HEK293 (cell line): ENCODE measurements around the gene EPN1.

ENCODE experiments used
- CTCF ChIA-PET: fragments of 350-600 bp; formaldehyde crosslinking; extraction: SDS; loops from one replicate; lab custom pipeline; 2021; ENCODE audit warnings: antibody characterized with exemption; lab: Yijun Ruan, JAX
- POLR2A ChIA-PET: fragments of 300-600 bp; formaldehyde crosslinking; extraction: SDS; loops from one replicate; lab custom pipeline; 2020; ENCODE audit warnings: antibody characterized with exemption, inconsistent platforms; lab: Yijun Ruan, JAX
- H3K27ac ChIP-seq: fragments of 200-500 bp; sonication (Bioruptor generic); 2 replicates; pipeline ENCODE4 v1.5.1; 2014; ENCODE audit warnings: low read depth, low read length, control low read depth, inconsistent platforms; ENCODE audit errors: extremely low read depth
- H3K36me3 ChIP-seq, 2 experiments: fragments of 200-500 bp in 1 of 2; sonication (Bioruptor generic) in 1 of 2; 1 replicate in 1 of 2; 2 replicates in 1 of 2; pipeline ENCODE4 v1.5.1; 2014 to 2017; ENCODE audit warnings: inconsistent platforms in 2 of 2, low read length in 2 of 2; ENCODE audit not compliant: control insufficient read depth in 2 of 2, insufficient read depth in 1 of 2
- H3K4me1 ChIP-seq: fragments of 200-500 bp; sonication (Bioruptor generic); 2 replicates; pipeline ENCODE4 v1.5.1; 2014; ENCODE audit warnings: mild to moderate bottlenecking, low read length, inconsistent platforms; ENCODE audit not compliant: control insufficient read depth, insufficient read depth
- H3K4me3 ChIP-seq: 2 replicates; pipeline ENCODE4 v1.5.1; 2011; ENCODE audit warnings: low read depth, mild to moderate bottlenecking, control low read depth, low read length, moderate library complexity
- H3K9me3 ChIP-seq: fragments of 200-500 bp; sonication (Bioruptor generic); 2 replicates; pipeline ENCODE4 v1.5.1; 2014; ENCODE audit warnings: low read depth, low read length, inconsistent platforms; ENCODE audit not compliant: control insufficient read depth, insufficient read depth
- GLIS2 ChIP-seq: fragments of 450-650 bp; formaldehyde crosslinking; IDR thresholded peaks from 2 replicates; pipeline ENCODE4 v1.5.1; 2016; ENCODE audit warnings: missing biosample characterization, missing genetic modification characterization
- HOXA7 ChIP-seq: sonication (generic); formaldehyde crosslinking; IDR thresholded peaks from 2 replicates; pipeline ENCODE4 v1.8.1; 2022; ENCODE audit warnings: missing genetic modification reagents, borderline replicate concordance
- HOXD13 ChIP-seq: sonication (generic); formaldehyde crosslinking; IDR thresholded peaks from 2 replicates; pipeline ENCODE4 v1.8.0; 2022; ENCODE audit warnings: missing genetic modification reagents, borderline replicate concordance
- KLF16 ChIP-seq: fragments of 450-650 bp; formaldehyde crosslinking; IDR thresholded peaks from 2 replicates; pipeline ENCODE4 v1.5.1; 2017; ENCODE audit warnings: missing biosample characterization, missing genetic modification characterization
- MYNN ChIP-seq: fragments of 450-650 bp; formaldehyde crosslinking; IDR thresholded peaks from 2 replicates; pipeline ENCODE4 v1.5.1; 2016; ENCODE audit warnings: missing biosample characterization, missing genetic modification characterization, borderline replicate concordance
- SALL2 ChIP-seq: fragments of 450-650 bp; formaldehyde crosslinking; IDR thresholded peaks from 2 replicates; pipeline ENCODE4 v1.5.0; 2017; ENCODE audit warnings: missing biosample characterization, mild to moderate bottlenecking, missing genetic modification characterization, borderline replicate concordance
- ZNF221 ChIP-seq: fragments of 450-650 bp; formaldehyde crosslinking; IDR thresholded peaks from 2 replicates; pipeline ENCODE4 v1.5.1; 2017; ENCODE audit warnings: missing biosample characterization, missing genetic modification characterization, borderline replicate concordance
- ZNF423 ChIP-seq: fragments of 450-650 bp; formaldehyde crosslinking; IDR thresholded peaks from 2 replicates; pipeline ENCODE4 v1.5.1; 2016; ENCODE audit warnings: missing biosample characterization, missing genetic modification characterization
- ZNF548 ChIP-seq: fragments of 450-650 bp; formaldehyde crosslinking; IDR thresholded peaks from 2 replicates; pipeline ENCODE4 v1.5.1; 2016; ENCODE audit warnings: missing biosample characterization, missing genetic modification characterization
- ZNF555 ChIP-seq: fragments of 450-650 bp; formaldehyde crosslinking; conservative IDR thresholded peaks from 2 replicates; pipeline ENCODE4 v1.5.1; 2017; ENCODE audit warnings: missing biosample characterization, mild to moderate bottlenecking, missing genetic modification characterization, inconsistent platforms
- ZNF561 ChIP-seq: fragments of 450-650 bp; IDR thresholded peaks from 2 replicates; pipeline ENCODE4 v1.5.1; 2018; ENCODE audit warnings: missing biosample characterization, missing genetic modification characterization, borderline replicate concordance
- ZNF621 ChIP-seq: fragments of 450-650 bp; formaldehyde crosslinking; IDR thresholded peaks from 2 replicates; pipeline ENCODE4 v1.5.1; 2017; ENCODE audit warnings: missing biosample characterization, missing genetic modification characterization
- ZNF629 ChIP-seq: fragments of 450-650 bp; formaldehyde crosslinking; IDR thresholded peaks from 2 replicates; pipeline ENCODE4 v1.5.1; 2017; ENCODE audit warnings: missing biosample characterization, missing genetic modification characterization
- TF ChIP-seq, protein P1 (sequence below): fragments of 450-650 bp; formaldehyde crosslinking; IDR thresholded peaks from 2 replicates; pipeline ENCODE4 v1.5.1; 2016; ENCODE audit warnings: missing biosample characterization, missing genetic modification characterization
- TF ChIP-seq, protein P2 (sequence below): fragments of 450-650 bp; formaldehyde crosslinking; IDR thresholded peaks from 2 replicates; pipeline ENCODE4 v1.5.1; 2016; ENCODE audit warnings: missing biosample characterization, missing genetic modification characterization
- TF ChIP-seq, protein P3 (sequence below): fragments of 450-650 bp; formaldehyde crosslinking; IDR thresholded peaks from 2 replicates; pipeline ENCODE4 v1.5.0; 2017; ENCODE audit warnings: missing biosample characterization, missing genetic modification characterization, borderline replicate concordance
- TF ChIP-seq, protein P4 (sequence below): fragments of 450-650 bp; formaldehyde crosslinking; IDR thresholded peaks from 2 replicates; pipeline ENCODE4 v1.5.1; 2016; ENCODE audit warnings: missing biosample characterization, missing genetic modification characterization
- TF ChIP-seq, protein P5 (sequence below): fragments of 450-650 bp; IDR thresholded peaks from 2 replicates; pipeline ENCODE4 v1.5.1; 2018; ENCODE audit warnings: missing biosample characterization, missing genetic modification characterization
- TF ChIP-seq, protein P6 (sequence below): fragments of 450-650 bp; formaldehyde crosslinking; IDR thresholded peaks from 2 replicates; pipeline ENCODE4 v1.5.1; 2016; ENCODE audit warnings: missing biosample characterization, missing genetic modification characterization

Gene EPN1

DNA sequence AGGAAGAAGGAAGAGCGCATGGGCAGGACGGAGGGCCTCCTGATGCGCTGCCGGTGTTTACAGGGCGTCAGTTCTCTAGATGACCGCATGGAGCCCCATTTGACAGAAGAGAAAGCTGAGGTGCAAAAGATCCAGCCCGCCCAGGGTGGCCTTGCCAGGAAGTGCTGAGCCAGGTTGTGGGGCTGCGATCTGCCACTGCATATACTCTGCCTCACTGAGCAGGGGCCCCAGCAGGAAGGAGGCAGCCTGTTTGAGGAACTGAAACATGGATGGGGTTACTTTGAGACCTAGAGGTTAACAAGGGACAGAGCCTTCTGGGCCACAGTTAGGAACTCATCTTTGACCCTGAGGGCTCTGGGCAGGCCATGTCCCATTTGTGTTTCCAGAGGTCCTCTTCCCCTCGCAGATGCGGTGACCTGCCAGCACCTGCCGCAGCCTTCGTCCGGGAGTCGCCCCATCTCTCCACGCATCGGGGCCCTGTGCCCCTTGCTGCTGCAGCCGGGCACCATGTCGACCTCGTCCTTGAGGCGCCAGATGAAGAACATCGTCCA lies 3.2 kb downstream of the EPN1 start:
- Histone ChIP-seq H3K36me3 (peaks cover 13 to 67% of the 10 kb centered on the region in 2 experiments), H3K27ac (no peak overlapping the region), H3K4me3 (no peak overlapping the region), H3K9me3 (no peaks in the 10 kb centered on the region), H3K4me1 (peaks cover 12% of the 10 kb centered on the region)
- no peak for TF ChIP-seq GLIS2
- TF ChIP-seq, protein P1, sequence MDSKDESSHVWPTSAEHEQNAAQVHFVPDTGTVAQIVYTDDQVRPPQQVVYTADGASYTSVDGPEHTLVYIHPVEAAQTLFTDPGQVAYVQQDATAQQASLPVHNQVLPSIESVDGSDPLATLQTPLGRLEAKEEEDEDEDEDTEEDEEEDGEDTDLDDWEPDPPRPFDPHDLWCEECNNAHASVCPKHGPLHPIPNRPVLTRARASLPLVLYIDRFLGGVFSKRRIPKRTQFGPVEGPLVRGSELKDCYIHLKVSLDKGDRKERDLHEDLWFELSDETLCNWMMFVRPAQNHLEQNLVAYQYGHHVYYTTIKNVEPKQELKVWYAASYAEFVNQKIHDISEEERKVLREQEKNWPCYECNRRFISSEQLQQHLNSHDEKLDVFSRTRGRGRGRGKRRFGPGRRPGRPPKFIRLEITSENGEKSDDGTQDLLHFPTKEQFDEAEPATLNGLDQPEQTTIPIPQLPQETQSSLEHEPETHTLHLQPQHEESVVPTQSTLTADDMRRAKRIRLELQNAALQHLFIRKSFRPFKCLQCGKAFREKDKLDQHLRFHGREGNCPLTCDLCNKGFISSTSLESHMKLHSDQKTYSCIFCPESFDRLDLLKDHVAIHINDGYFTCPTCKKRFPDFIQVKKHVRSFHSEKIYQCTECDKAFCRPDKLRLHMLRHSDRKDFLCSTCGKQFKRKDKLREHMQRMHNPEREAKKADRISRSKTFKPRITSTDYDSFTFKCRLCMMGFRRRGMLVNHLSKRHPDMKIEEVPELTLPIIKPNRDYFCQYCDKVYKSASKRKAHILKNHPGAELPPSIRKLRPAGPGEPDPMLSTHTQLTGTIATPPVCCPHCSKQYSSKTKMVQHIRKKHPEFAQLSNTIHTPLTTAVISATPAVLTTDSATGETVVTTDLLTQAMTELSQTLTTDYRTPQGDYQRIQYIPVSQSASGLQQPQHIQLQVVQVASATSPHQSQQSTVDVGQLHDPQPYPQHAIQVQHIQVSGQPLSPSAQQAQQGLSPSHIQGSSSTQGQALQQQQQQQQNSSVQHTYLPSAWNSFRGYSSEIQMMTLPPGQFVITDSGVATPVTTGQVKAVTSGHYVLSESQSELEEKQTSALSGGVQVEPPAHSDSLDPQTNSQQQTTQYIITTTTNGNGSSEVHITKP (tag by site-specific recombination): no peak
- TF ChIP-seq, protein P2, sequence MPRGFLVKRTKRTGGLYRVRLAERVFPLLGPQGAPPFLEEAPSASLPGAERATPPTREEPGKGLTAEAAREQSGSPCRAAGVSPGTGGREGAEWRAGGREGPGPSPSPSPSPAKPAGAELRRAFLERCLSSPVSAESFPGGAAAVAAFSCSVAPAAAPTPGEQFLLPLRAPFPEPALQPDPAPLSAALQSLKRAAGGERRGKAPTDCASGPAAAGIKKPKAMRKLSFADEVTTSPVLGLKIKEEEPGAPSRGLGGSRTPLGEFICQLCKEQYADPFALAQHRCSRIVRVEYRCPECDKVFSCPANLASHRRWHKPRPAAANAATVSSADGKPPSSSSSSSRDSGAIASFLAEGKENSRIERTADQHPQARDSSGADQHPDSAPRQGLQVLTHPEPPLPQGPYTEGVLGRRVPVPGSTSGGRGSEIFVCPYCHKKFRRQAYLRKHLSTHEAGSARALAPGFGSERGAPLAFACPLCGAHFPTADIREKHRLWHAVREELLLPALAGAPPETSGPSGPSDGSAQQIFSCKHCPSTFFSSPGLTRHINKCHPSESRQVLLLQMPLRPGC (tag by site-specific recombination): no peak
- TF ChIP-seq SALL2: no peak
- TF ChIP-seq HOXD13 (CRISPR knock-in tag): no peak
- no peak for TF ChIP-seq ZNF423 (tag by site-specific recombination)
- no peak for TF ChIP-seq HOXA7 (CRISPR knock-in tag)
- TF ChIP-seq, protein P3, sequence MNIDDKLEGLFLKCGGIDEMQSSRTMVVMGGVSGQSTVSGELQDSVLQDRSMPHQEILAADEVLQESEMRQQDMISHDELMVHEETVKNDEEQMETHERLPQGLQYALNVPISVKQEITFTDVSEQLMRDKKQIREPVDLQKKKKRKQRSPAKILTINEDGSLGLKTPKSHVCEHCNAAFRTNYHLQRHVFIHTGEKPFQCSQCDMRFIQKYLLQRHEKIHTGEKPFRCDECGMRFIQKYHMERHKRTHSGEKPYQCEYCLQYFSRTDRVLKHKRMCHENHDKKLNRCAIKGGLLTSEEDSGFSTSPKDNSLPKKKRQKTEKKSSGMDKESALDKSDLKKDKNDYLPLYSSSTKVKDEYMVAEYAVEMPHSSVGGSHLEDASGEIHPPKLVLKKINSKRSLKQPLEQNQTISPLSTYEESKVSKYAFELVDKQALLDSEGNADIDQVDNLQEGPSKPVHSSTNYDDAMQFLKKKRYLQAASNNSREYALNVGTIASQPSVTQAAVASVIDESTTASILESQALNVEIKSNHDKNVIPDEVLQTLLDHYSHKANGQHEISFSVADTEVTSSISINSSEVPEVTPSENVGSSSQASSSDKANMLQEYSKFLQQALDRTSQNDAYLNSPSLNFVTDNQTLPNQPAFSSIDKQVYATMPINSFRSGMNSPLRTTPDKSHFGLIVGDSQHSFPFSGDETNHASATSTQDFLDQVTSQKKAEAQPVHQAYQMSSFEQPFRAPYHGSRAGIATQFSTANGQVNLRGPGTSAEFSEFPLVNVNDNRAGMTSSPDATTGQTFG: no peak
- no peak for TF ChIP-seq ZNF548
- TF ChIP-seq ZNF621 (tag by site-specific recombination): no peak
- ChIA-PET POLR2A (no interaction called here), CTCF (no interaction called here)

DNA sequence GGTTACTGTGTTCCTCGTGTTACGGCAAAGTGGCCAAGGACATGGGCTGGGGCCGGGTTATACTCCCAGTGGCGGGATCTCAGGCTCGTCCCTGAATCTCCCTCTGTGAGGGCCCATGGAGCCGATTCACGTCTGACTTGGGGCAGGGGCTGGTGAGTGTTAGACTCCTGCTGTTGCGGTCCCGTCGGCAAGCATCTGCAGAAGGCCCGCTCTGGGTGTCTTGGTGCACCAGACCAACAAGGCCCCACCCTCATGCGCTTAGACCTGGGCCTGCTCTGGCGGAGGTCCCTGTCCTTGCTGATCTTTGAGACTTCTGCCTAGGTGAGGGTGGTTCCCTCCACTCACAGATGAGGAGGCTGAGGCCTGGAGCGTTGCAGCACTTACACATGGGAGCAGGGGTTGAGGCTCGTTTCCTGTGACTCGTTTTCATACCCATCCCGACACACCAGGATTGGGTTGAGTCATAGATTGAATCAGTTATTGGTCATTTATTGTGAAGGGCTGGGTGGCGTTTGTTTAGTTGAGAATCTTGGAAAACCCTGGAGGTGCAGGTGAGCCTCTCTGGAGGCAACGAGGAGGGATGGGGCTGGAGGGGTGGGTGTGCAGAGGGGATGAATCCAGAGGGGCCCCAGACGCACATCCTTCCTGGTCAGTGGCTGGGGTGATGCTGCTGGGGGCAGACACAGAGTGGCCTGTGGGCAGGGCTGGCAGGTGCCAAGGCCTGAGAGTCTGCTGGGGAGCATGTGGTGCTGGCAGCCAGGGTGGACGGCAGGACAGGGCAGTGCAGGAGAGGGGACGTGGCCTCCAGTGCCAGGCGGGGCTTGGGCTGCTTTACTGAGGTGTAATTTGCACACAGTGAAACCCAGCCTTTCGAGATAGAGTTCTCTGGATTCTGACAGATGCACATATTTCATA lies 4.6 kb downstream of the EPN1 start:
- Histone ChIP-seq H3K4me1 (0 out of 2 replicates have a peak, but pooled peaks cover 7% of the 10 kb centered on the region), H3K4me3 (no peak overlapping the region), H3K9me3 (no peaks in the 10 kb centered on the region), H3K27ac (no peak overlapping the region), H3K36me3 (peaks cover 16 to 72% of the 10 kb centered on the region in 2 experiments)
- ChIA-PET POLR2A (no interaction called here), CTCF (interaction anchor here (1.2 kb wide), 1 partner anchor 47 kb away, joined by 4 read pairs; no protein-coding TSS in a partner anchor)
- TF ChIP-seq KLF16 (tag by site-specific recombination) (no peak), ZNF555 (tag by site-specific recombination) (no peak), MYNN (tag by site-specific recombination) (no peak), ZNF548 (no peak), ZNF561 (tag by site-specific recombination) (no peak), ZNF629 (tag by site-specific recombination) (no peak), ZNF221 (no peak)
- TF ChIP-seq, protein P4, sequence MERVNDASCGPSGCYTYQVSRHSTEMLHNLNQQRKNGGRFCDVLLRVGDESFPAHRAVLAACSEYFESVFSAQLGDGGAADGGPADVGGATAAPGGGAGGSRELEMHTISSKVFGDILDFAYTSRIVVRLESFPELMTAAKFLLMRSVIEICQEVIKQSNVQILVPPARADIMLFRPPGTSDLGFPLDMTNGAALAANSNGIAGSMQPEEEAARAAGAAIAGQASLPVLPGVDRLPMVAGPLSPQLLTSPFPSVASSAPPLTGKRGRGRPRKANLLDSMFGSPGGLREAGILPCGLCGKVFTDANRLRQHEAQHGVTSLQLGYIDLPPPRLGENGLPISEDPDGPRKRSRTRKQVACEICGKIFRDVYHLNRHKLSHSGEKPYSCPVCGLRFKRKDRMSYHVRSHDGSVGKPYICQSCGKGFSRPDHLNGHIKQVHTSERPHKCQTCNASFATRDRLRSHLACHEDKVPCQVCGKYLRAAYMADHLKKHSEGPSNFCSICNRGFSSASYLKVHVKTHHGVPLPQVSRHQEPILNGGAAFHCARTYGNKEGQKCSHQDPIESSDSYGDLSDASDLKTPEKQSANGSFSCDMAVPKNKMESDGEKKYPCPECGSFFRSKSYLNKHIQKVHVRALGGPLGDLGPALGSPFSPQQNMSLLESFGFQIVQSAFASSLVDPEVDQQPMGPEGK: no peak
- TF ChIP-seq, protein P5, sequence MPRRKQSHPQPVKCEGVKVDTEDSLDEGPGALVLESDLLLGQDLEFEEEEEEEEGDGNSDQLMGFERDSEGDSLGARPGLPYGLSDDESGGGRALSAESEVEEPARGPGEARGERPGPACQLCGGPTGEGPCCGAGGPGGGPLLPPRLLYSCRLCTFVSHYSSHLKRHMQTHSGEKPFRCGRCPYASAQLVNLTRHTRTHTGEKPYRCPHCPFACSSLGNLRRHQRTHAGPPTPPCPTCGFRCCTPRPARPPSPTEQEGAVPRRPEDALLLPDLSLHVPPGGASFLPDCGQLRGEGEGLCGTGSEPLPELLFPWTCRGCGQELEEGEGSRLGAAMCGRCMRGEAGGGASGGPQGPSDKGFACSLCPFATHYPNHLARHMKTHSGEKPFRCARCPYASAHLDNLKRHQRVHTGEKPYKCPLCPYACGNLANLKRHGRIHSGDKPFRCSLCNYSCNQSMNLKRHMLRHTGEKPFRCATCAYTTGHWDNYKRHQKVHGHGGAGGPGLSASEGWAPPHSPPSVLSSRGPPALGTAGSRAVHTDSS: no peak
- TF ChIP-seq, protein P6, sequence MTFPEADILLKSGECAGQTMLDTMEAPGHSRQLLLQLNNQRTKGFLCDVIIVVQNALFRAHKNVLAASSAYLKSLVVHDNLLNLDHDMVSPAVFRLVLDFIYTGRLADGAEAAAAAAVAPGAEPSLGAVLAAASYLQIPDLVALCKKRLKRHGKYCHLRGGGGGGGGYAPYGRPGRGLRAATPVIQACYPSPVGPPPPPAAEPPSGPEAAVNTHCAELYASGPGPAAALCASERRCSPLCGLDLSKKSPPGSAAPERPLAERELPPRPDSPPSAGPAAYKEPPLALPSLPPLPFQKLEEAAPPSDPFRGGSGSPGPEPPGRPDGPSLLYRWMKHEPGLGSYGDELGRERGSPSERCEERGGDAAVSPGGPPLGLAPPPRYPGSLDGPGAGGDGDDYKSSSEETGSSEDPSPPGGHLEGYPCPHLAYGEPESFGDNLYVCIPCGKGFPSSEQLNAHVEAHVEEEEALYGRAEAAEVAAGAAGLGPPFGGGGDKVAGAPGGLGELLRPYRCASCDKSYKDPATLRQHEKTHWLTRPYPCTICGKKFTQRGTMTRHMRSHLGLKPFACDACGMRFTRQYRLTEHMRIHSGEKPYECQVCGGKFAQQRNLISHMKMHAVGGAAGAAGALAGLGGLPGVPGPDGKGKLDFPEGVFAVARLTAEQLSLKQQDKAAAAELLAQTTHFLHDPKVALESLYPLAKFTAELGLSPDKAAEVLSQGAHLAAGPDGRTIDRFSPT (tag by site-specific recombination): no peak
